GM12878 (cell line): Measurements from ENCODE around the gene F13A1. TPM values are rescaled to one million over a fixed set of nuclear protein-coding genes. Genes with fewer than 3 reads are reported as not detected.

Experiments used
- ATAC-seq: fragments of 200-7000 bp; cut with Tn5 transposase; 3 replicates; pipeline ENCODE4 v1.9.1; 2020; ENCODE audit warnings: mild to moderate bottlenecking, moderate library complexity
- BruUV-seq: library from RNA; stranded (reverse); fragments of 400-500 nt; replicated peaks from 2 replicates; lab custom pipeline; 2021; lab: Mats Ljungman, UMichigan
- CTCF ChIA-PET: fragments of 300-600 bp; sonication (Branson Sonifier 250); formaldehyde crosslinking; extraction: SDS; loops from one replicate; lab custom pipeline; 2021; ENCODE audit warnings: inconsistent platforms; lab: Yijun Ruan, JAX
- POLR2A ChIA-PET: fragments of 350-600 bp; formaldehyde crosslinking; extraction: SDS; loops from one replicate; lab custom pipeline; 2021; ENCODE audit warnings: inconsistent platforms; lab: Charles Lee
- RAD21 ChIA-PET: fragments of 300-600 bp; sonication (Branson Sonifier 250); formaldehyde crosslinking; loops from one replicate; lab custom pipeline; 2023; ENCODE audit warnings: antibody characterized with exemption; ENCODE audit not compliant: unreplicated experiment; lab: Charles Lee
- SMC1A ChIA-PET: fragments of 300-600 bp; sonication (Branson Sonifier 250); formaldehyde crosslinking; loops from one replicate; lab custom pipeline; 2023; ENCODE audit not compliant: unreplicated experiment, uncharacterized antibody; lab: Charles Lee
- DNase-seq: peaks from one replicate; pipeline ENCODE4 v3.0.0-alpha.2; 2011; ENCODE audit warnings: low read depth, low spot score
- FAIRE-seq: peaks from 3 replicates; lab custom pipeline; 2011; peaks lifted over from hg19 to GRCh38; lab: Jason Lieb, UNC
- H2AFZ ChIP-seq: 2 replicates; pipeline ENCODE4 v1.6.0; 2011; ENCODE audit warnings: low read depth, low read length, control low read depth; ENCODE audit not compliant: control insufficient read depth
- H3K27ac ChIP-seq: 2 replicates; pipeline ENCODE4 v1.5.1; 2011; ENCODE audit warnings: control low read depth; ENCODE audit not compliant: control insufficient read depth, insufficient read depth
- H3K27me3 ChIP-seq, 2 experiments: replicated peaks in 1 of 2; 2 replicates each; pipeline versions ENCODE4 v1.6.0 to v1.6.1; 2011; ENCODE audit warnings: low read length in 1 of 2; ENCODE audit not compliant: control insufficient read depth in 2 of 2, insufficient read depth in 2 of 2
- H3K36me3 ChIP-seq, 2 experiments: 2 replicates each; pipeline ENCODE4 v1.5.1; 2011; ENCODE audit warnings: low read length in 1 of 2; ENCODE audit not compliant: control insufficient read depth in 2 of 2, insufficient read depth in 2 of 2
- H3K4me1 ChIP-seq: 2 replicates; pipeline ENCODE4 v1.6.1; 2011; ENCODE audit warnings: mild to moderate bottlenecking, low read length, moderate library complexity, mixed read lengths; ENCODE audit not compliant: control insufficient read depth, insufficient read depth
- H3K4me2 ChIP-seq: 2 replicates; pipeline ENCODE4 v1.6.0; 2011; ENCODE audit warnings: control low read depth; ENCODE audit not compliant: control insufficient read depth, insufficient read depth
- H3K4me3 ChIP-seq: fragments of 200-600 bp; sonication (generic); 2 replicates; pipeline ENCODE4 v1.5.1; 2016
- H3K79me2 ChIP-seq: 2 replicates; pipeline ENCODE4 v1.6.0; 2011; ENCODE audit warnings: low read length; ENCODE audit not compliant: control insufficient read depth, insufficient read depth
- H3K9ac ChIP-seq: 2 replicates; pipeline ENCODE4 v1.8.0; 2011; ENCODE audit warnings: low read length, control low read depth, mixed read lengths; ENCODE audit not compliant: control insufficient read depth, insufficient read depth
- H3K9me3 ChIP-seq: replicated peaks from 3 replicates; pipeline ENCODE4 v1.5.1; 2011; ENCODE audit warnings: mild to moderate bottlenecking, low read length; ENCODE audit not compliant: control insufficient read depth, insufficient read depth
- H4K20me1 ChIP-seq: 2 replicates; pipeline ENCODE4 v1.6.0; 2011; ENCODE audit not compliant: control insufficient read depth, insufficient read depth
- BHLHE40 ChIP-seq, 2 experiments: fragments of 450-650 bp in 1 of 2; IDR thresholded peaks; 2 replicates each; pipeline ENCODE4 v1.6.1; 2011 to 2017; ENCODE audit warnings: low read depth in 2 of 2, borderline replicate concordance in 1 of 2, improper control_type of control experiment in 1 of 2, low read length in 1 of 2, mild to moderate bottlenecking in 1 of 2
- CEBPB ChIP-seq, 2 experiments: fragments of 150-350 bp in 1 of 2; IDR thresholded peaks; 2 replicates each; pipeline ENCODE4 v1.6.1; 2012 to 2014; ENCODE audit warnings: low read depth in 2 of 2, low read length in 2 of 2, borderline replicate concordance in 1 of 2, inconsistent platforms in 1 of 2
- LARP7 ChIP-seq: fragments of 450-650 bp; IDR thresholded peaks from 2 replicates; pipeline ENCODE4 v1.6.1; 2017; ENCODE audit warnings: mild to moderate bottlenecking
- MTA2 ChIP-seq: fragments of 450-650 bp; IDR thresholded peaks from 2 replicates; pipeline ENCODE4 v1.6.1; 2016; ENCODE audit warnings: low read depth, mild to moderate bottlenecking, moderate library complexity
- NBN ChIP-seq: fragments of 450-650 bp; IDR thresholded peaks from 2 replicates; pipeline ENCODE4 v1.6.1; 2016
- NR2C1 ChIP-seq: fragments of 450-650 bp; IDR thresholded peaks from 2 replicates; pipeline ENCODE4 v1.6.1; 2017; ENCODE audit warnings: antibody characterized with exemption, mild to moderate bottlenecking, moderate library complexity
- PAX8 ChIP-seq: fragments of 450-650 bp; IDR thresholded peaks from 2 replicates; pipeline ENCODE4 v1.6.1; 2017; ENCODE audit warnings: mild to moderate bottlenecking, moderate library complexity
- PML ChIP-seq: IDR thresholded peaks from 2 replicates; pipeline ENCODE4 v1.6.1; 2012; ENCODE audit warnings: low read length, inconsistent platforms
- POLR2A ChIP-seq: IDR thresholded peaks from 2 replicates; pipeline ENCODE4 v1.6.1; 2011; ENCODE audit warnings: low read depth, mild to moderate bottlenecking, low read length
- POU2F2 ChIP-seq: IDR thresholded peaks from 3 replicates; pipeline ENCODE4 v1.6.1; 2011; ENCODE audit warnings: low read depth, mild to moderate bottlenecking, low read length, borderline replicate concordance
- RUNX3 ChIP-seq: IDR thresholded peaks from 2 replicates; pipeline ENCODE4 v1.6.1; 2012; ENCODE audit warnings: low read length, inconsistent platforms
- SMAD1 ChIP-seq: fragments of 450-650 bp; IDR thresholded peaks from 2 replicates; pipeline ENCODE4 v1.6.1; 2018; ENCODE audit warnings: mild to moderate bottlenecking, low read depth; ENCODE audit not compliant: partially characterized antibody
- SMC3 ChIP-seq: IDR thresholded peaks from 2 replicates; pipeline ENCODE4 v1.6.1; 2011; ENCODE audit warnings: low read length, improper control_type of control experiment, borderline replicate concordance
- ZSCAN29 ChIP-seq: fragments of 450-650 bp; IDR thresholded peaks from 2 replicates; pipeline ENCODE4 v1.6.1; 2017; ENCODE audit warnings: mild to moderate bottlenecking, moderate library complexity
- WGBS: methylation state at CpG from one replicate; pipeline ENCODE4 v1.1.6; 2016; ENCODE audit warnings: low lambda C conversion rate; ENCODE audit not compliant: insufficient replicate concordance, insufficient coverage; ENCODE audit errors: missing lambda C conversion rate; 5-methylcytosine and 5-hydroxymethylcytosine counted together
- in situ Hi-C: fragments of 300-500 bp; cut with MboI; formaldehyde crosslinking; loops from 9 replicates; pipeline ENCODE4 v1.14.3; 2018; ENCODE audit warnings: mixed read lengths
- intact Hi-C: fragments of 100-400 bp; cut with micrococcal nuclease; formaldehyde crosslinking; loops from one replicate; pipeline ENCODE4 v1.14.2; 2022; ENCODE audit not compliant: unreplicated experiment
- polyA plus RNA-seq, 11 experiments: library from polyadenylated mRNA; depleted of rRNA in 4 of 11; unstranded in 6 of 11; stranded (reverse) in 5 of 11; fragments of >200 nt; fragmentation: Nextera tagmentation in 4 of 11; fragmentation: Illumina TruSeq in 1 of 11; extraction: Ambion mirVana in 4 of 11; extraction: Trizol in 1 of 11; gene quantifications; 1 replicate in 1 of 11; 2 replicates in 10 of 11; pipeline versions ENCODE4 v1.2.1 to v1.2.3, GENCODE V29; 2011 to 2016; ENCODE audit warnings: inconsistent platforms in 2 of 11, missing spikeins in 2 of 11, low read depth in 1 of 11
- total RNA-seq, 4 experiments: library from RNA; depleted of rRNA in 3 of 4; stranded (reverse); fragments of >200 nt in 3 of 4; fragmentation: Illumina TruSeq in 1 of 4; extraction: Trizol in 1 of 4; gene quantifications; 2 replicates each; pipeline versions ENCODE4 v1.2.1 to v1.2.3, GENCODE V29; 2013 to 2021
- TF ChIP-seq, protein P1 (sequence below): fragments of 450-650 bp; formaldehyde crosslinking; IDR thresholded peaks from 2 replicates; pipeline ENCODE4 v1.4.0; 2020; ENCODE audit warnings: mild to moderate bottlenecking, moderate library complexity
- TF ChIP-seq, protein P2 (sequence below): IDR thresholded peaks from 2 replicates; pipeline ENCODE4 v1.6.1; 2012; ENCODE audit warnings: improper control_type of control experiment, low read depth, low read length; ENCODE audit not compliant: insufficient replicate concordance

The F13A1 gene
- total and polyA plus RNA-seq, 10 of the 15 experiments (the other 5 are each of a cell fraction or from before 2014, with no cell fraction given), result 0.48 to 1.8 (median 1.0) TPM

DNA sequence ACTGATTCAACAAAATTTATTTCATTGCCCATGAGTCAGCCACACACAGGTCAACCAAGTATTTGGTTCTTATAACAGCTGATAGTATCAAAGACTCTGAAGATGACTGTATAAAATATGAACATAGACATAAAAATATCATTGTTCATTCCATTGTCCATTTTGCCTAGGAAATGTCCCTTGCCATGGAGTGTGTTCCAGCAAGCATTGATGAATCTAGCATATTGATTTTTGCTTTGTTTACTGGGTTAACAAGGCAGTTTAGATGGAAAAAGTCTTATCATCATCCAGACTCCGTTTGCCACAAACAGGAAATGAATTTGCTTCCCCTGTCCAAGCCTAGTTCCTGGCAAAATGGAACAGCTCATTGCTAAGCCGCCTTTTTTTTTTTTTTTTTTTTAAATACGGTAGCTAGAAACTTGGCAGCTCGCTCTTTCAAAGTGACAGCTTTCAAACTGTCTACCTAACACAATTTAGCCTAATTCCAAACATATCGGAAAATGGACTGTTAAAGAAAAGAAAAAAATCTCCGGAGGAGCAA, 7.5 kb downstream of the F13A1 start (continued):
- TF ChIP-seq, protein P1, sequence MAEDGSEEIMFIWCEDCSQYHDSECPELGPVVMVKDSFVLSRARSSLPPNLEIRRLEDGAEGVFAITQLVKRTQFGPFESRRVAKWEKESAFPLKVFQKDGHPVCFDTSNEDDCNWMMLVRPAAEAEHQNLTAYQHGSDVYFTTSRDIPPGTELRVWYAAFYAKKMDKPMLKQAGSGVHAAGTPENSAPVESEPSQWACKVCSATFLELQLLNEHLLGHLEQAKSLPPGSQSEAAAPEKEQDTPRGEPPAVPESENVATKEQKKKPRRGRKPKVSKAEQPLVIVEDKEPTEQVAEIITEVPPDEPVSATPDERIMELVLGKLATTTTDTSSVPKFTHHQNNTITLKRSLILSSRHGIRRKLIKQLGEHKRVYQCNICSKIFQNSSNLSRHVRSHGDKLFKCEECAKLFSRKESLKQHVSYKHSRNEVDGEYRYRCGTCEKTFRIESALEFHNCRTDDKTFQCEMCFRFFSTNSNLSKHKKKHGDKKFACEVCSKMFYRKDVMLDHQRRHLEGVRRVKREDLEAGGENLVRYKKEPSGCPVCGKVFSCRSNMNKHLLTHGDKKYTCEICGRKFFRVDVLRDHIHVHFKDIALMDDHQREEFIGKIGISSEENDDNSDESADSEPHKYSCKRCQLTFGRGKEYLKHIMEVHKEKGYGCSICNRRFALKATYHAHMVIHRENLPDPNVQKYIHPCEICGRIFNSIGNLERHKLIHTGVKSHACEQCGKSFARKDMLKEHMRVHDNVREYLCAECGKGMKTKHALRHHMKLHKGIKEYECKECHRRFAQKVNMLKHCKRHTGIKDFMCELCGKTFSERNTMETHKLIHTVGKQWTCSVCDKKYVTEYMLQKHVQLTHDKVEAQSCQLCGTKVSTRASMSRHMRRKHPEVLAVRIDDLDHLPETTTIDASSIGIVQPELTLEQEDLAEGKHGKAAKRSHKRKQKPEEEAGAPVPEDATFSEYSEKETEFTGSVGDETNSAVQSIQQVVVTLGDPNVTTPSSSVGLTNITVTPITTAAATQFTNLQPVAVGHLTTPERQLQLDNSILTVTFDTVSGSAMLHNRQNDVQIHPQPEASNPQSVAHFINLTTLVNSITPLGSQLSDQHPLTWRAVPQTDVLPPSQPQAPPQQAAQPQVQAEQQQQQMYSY (CRISPR knock-in tag), result no peak

DNA sequence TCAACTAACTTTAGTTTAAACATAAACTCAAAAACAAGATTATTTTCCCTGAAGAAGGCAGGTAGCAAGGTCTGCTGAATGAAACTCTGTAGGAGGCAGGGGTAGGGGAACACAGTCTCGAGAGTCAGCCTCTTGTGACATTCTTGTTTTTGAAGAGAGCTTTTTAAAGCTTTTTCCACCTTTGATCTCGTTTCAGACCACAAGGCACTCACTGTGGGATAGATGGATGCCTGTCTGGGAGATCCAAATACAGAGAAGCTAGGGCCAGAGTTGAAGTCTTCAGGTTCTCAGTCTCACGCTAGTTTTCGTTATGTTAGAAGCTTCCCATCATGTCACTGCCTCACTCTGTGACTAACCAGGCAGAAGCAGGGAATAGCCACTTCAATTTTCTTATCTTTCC, 14.9 kb downstream of the F13A1 start:
- in situ Hi-C loops (no loop called here), intact Hi-C loops (no loop called here)
- ATAC-seq (no peak), DNase-seq (no peak), FAIRE-seq (no peak)
- Histone ChIP-seq H2AFZ (no peak overlapping the region), H3K9me3 (no peaks in the 10 kb centered on the region; the same call in 2 of the 3 replicates), H3K4me3 (no peak overlapping the region), H3K36me3 (no peaks in the 10 kb centered on the region), H3K4me2 (no peak overlapping the region), H4K20me1 (no peaks in the 10 kb centered on the region), H3K4me1 (no peaks in the 10 kb centered on the region), H3K79me2 (no peaks in the 10 kb centered on the region), H3K9ac (no peak overlapping the region), H3K27me3 (no peaks in the 10 kb centered on the region), H3K27ac (no peak overlapping the region)
- BruUV-seq, result no TSS peak
- ChIA-PET POLR2A (interaction anchor here (0.9 kb wide), 1 partner anchor 12 kb away, joined by 3 read pairs; no protein-coding TSS in a partner anchor), CTCF (interaction anchor here (0.8 to 2.3 kb wide), 3 partner anchors 10 to 176 kb away, joined by 3 to 14 read pairs (median 5); no protein-coding TSS in a partner anchor), RAD21 (no interaction called here), SMC1A (interaction anchor here (0.9 to 2.5 kb wide), 4 partner anchors 12 to 242 kb away, joined by 3 to 7 read pairs (median 3); partner anchors contain the start of gene F13A1)
- 35% methylated on average over 4 of the region's 4 CpGs for WGBS
- no peak for TF ChIP-seq PML
- TF ChIP-seq LARP7, result no peak
- no peak for TF ChIP-seq POLR2A
- no peak for TF ChIP-seq NR2C1
- no peak for TF ChIP-seq MTA2
- TF ChIP-seq BHLHE40 (IDR thresholded peaks at IDR 0.05; ENCODE audit: borderline replicate concordance in 1 of 2, low read depth in 2 of 2, low read length in 1 of 2), result no peak
- no peak for TF ChIP-seq POU2F2
- no peak for TF ChIP-seq SMAD1
- no peak for TF ChIP-seq NBN
- no peak for TF ChIP-seq RUNX3
- TF ChIP-seq ZSCAN29, result no peak
- no peak for TF ChIP-seq PAX8
- no peak for TF ChIP-seq SMC3
- TF ChIP-seq CEBPB (IDR thresholded peaks at IDR 0.05; ENCODE audit: borderline replicate concordance in 1 of 2, low read depth in 2 of 2, low read length in 2 of 2), result no peak
- TF ChIP-seq, protein P2, sequence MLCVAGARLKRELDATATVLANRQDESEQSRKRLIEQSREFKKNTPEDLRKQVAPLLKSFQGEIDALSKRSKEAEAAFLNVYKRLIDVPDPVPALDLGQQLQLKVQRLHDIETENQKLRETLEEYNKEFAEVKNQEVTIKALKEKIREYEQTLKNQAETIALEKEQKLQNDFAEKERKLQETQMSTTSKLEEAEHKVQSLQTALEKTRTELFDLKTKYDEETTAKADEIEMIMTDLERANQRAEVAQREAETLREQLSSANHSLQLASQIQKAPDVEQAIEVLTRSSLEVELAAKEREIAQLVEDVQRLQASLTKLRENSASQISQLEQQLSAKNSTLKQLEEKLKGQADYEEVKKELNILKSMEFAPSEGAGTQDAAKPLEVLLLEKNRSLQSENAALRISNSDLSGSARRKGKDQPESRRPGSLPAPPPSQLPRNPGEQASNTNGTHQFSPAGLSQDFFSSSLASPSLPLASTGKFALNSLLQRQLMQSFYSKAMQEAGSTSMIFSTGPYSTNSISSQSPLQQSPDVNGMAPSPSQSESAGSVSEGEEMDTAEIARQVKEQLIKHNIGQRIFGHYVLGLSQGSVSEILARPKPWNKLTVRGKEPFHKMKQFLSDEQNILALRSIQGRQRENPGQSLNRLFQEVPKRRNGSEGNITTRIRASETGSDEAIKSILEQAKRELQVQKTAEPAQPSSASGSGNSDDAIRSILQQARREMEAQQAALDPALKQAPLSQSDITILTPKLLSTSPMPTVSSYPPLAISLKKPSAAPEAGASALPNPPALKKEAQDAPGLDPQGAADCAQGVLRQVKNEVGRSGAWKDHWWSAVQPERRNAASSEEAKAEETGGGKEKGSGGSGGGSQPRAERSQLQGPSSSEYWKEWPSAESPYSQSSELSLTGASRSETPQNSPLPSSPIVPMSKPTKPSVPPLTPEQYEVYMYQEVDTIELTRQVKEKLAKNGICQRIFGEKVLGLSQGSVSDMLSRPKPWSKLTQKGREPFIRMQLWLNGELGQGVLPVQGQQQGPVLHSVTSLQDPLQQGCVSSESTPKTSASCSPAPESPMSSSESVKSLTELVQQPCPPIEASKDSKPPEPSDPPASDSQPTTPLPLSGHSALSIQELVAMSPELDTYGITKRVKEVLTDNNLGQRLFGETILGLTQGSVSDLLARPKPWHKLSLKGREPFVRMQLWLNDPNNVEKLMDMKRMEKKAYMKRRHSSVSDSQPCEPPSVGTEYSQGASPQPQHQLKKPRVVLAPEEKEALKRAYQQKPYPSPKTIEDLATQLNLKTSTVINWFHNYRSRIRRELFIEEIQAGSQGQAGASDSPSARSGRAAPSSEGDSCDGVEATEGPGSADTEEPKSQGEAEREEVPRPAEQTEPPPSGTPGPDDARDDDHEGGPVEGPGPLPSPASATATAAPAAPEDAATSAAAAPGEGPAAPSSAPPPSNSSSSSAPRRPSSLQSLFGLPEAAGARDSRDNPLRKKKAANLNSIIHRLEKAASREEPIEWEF, result no peak
